K562 (cell line): Measurements from ENCODE around the gene LRRC10B.

Experiments
- ELK1 ChIP-seq: sonication (generic); formaldehyde crosslinking; IDR thresholded peaks from 2 replicates; pipeline ENCODE4 v1.8.1; 2022; ENCODE audit warnings: missing genetic modification reagents
- TF ChIP-seq, protein P1 (sequence below): fragments of 250-450 bp; sonication (Bioruptor Pico); IDR thresholded peaks from 2 replicates; pipeline ENCODE4 v1.8.0; 2022; ENCODE audit warnings: inconsistent platforms, mild to moderate bottlenecking, moderate library complexity, borderline replicate concordance
- TF ChIP-seq, protein P2 (sequence below): sonication (generic); formaldehyde crosslinking; IDR thresholded peaks from 2 replicates; pipeline ENCODE4 v1.8.1; 2023; ENCODE audit warnings: mild to moderate bottlenecking, missing genetic modification reagents

- no peak for TF ChIP-seq ELK1 (CRISPR knock-in tag)
- TF ChIP-seq, protein P1, sequence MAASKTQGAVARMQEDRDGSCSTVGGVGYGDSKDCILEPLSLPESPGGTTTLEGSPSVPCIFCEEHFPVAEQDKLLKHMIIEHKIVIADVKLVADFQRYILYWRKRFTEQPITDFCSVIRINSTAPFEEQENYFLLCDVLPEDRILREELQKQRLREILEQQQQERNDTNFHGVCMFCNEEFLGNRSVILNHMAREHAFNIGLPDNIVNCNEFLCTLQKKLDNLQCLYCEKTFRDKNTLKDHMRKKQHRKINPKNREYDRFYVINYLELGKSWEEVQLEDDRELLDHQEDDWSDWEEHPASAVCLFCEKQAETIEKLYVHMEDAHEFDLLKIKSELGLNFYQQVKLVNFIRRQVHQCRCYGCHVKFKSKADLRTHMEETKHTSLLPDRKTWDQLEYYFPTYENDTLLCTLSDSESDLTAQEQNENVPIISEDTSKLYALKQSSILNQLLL, result no peak
- TF ChIP-seq, protein P2, sequence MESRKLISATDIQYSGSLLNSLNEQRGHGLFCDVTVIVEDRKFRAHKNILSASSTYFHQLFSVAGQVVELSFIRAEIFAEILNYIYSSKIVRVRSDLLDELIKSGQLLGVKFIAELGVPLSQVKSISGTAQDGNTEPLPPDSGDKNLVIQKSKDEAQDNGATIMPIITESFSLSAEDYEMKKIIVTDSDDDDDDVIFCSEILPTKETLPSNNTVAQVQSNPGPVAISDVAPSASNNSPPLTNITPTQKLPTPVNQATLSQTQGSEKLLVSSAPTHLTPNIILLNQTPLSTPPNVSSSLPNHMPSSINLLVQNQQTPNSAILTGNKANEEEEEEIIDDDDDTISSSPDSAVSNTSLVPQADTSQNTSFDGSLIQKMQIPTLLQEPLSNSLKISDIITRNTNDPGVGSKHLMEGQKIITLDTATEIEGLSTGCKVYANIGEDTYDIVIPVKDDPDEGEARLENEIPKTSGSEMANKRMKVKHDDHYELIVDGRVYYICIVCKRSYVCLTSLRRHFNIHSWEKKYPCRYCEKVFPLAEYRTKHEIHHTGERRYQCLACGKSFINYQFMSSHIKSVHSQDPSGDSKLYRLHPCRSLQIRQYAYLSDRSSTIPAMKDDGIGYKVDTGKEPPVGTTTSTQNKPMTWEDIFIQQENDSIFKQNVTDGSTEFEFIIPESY (CRISPR knock-in tag), result no peak
These were observed 41.4 kb downstream of the LRRC10B start for GRCh38 chr11:61549662-61550568.
